Measurements from ENCODE around the gene EMX2.

The EMX2 gene

GRCh38 chr10:117553142-117553814 lies 10.7 kb downstream of the EMX2 start:
- H3K9ac ChIP-seq (ENCODE audit: low read length), result no peak overlapping the region
- H3K36me3 ChIP-seq (ENCODE audit: low read length), result no peaks in the 10 kb centered on the region
- no peak overlapping the region for H2AFZ ChIP-seq (ENCODE audit: low read depth, low read length, severe bottlenecking)
- H3F3A ChIP-seq (ENCODE audit: insufficient read depth), result no peaks in the 10 kb centered on the region
- H3K27me3 ChIP-seq (ENCODE audit: low read length), result no peaks in the 10 kb centered on the region
- no peaks in the 10 kb centered on the region for H3K79me2 ChIP-seq (ENCODE audit: insufficient read depth, low read length)
- H3K4me3 ChIP-seq (ENCODE audit: insufficient read depth, low read length, poor library complexity, severe bottlenecking), result no peak overlapping the region
- no peak overlapping the region for H3K4me2 ChIP-seq (ENCODE audit: low read depth, low read length, poor library complexity, severe bottlenecking)
- TF ChIP-seq EZH2phosphoT487 (conservative IDR thresholded peaks at IDR 0.05; ENCODE audit: low read length) (no peak), CTCF (IDR thresholded peaks at IDR 0.05; ENCODE audit: insufficient read depth, low read length, poor library complexity, severe bottlenecking) (no peak)
- no peaks in the 10 kb centered on the region for H3K9me2 ChIP-seq (replicated peaks; ENCODE audit: insufficient read depth, low read length)
- H4K20me1 ChIP-seq (ENCODE audit: low read depth, low read length), result no peaks in the 10 kb centered on the region
- H3K9me3 ChIP-seq (ENCODE audit: insufficient read depth, low read length), result no peaks in the 10 kb centered on the region
- no peak overlapping the region for H3K27ac ChIP-seq (ENCODE audit: low read depth, low read length)

- Histone ChIP-seq H3K36me3 (ENCODE audit: low read length) (no peaks in the 10 kb centered on the region), H3K27ac (ENCODE audit: low read depth, low read length) (no peak overlapping the region), H3K4me3 (ENCODE audit: insufficient read depth, low read length, poor library complexity, severe bottlenecking) (no peak overlapping the region), H3K9me2 (replicated peaks; ENCODE audit: insufficient read depth, low read length) (no peaks in the 10 kb centered on the region), H3K4me2 (ENCODE audit: low read depth, low read length, poor library complexity, severe bottlenecking) (no peak overlapping the region), H3K9me3 (ENCODE audit: insufficient read depth, low read length) (no peaks in the 10 kb centered on the region), H3K79me2 (ENCODE audit: insufficient read depth, low read length) (no peaks in the 10 kb centered on the region), H3K27me3 (ENCODE audit: low read length) (no peaks in the 10 kb centered on the region), H3K9ac (ENCODE audit: low read length) (no peak overlapping the region), H2AFZ (ENCODE audit: low read depth, low read length, severe bottlenecking) (no peak overlapping the region), H4K20me1 (ENCODE audit: low read depth, low read length) (no peaks in the 10 kb centered on the region), H3F3A (ENCODE audit: insufficient read depth) (no peaks in the 10 kb centered on the region)
- TF ChIP-seq EZH2phosphoT487 (conservative IDR thresholded peaks at IDR 0.05; ENCODE audit: low read length), result no peak
- no peak for TF ChIP-seq CTCF (IDR thresholded peaks at IDR 0.05; ENCODE audit: insufficient read depth, low read length, poor library complexity, severe bottlenecking)
Observed at GRCh38 chr10:117553815-117554172, 11.2 kb downstream of the EMX2 start.

- Histone ChIP-seq H3K4me3 (ENCODE audit: insufficient read depth, low read length, poor library complexity, severe bottlenecking) (no peak overlapping the region), H4K20me1 (ENCODE audit: low read depth, low read length) (no peaks in the 10 kb centered on the region), H3F3A (ENCODE audit: insufficient read depth) (no peaks in the 10 kb centered on the region), H3K27me3 (ENCODE audit: low read length) (no peaks in the 10 kb centered on the region), H3K9me2 (replicated peaks; ENCODE audit: insufficient read depth, low read length) (no peaks in the 10 kb centered on the region), H3K36me3 (ENCODE audit: low read length) (no peaks in the 10 kb centered on the region), H3K9me3 (ENCODE audit: insufficient read depth, low read length) (no peaks in the 10 kb centered on the region), H3K79me2 (ENCODE audit: insufficient read depth, low read length) (no peaks in the 10 kb centered on the region), H3K9ac (ENCODE audit: low read length) (no peak overlapping the region), H3K4me2 (ENCODE audit: low read depth, low read length, poor library complexity, severe bottlenecking) (no peak overlapping the region), H3K27ac (ENCODE audit: low read depth, low read length) (no peak overlapping the region), H2AFZ (ENCODE audit: low read depth, low read length, severe bottlenecking) (no peak overlapping the region)
- no peak for TF ChIP-seq CTCF (IDR thresholded peaks at IDR 0.05; ENCODE audit: insufficient read depth, low read length, poor library complexity, severe bottlenecking)
- TF ChIP-seq EZH2phosphoT487 (conservative IDR thresholded peaks at IDR 0.05; ENCODE audit: low read length), result no peak
Observed at GRCh38 chr10:117554241-117554814, 11.8 kb downstream of the EMX2 start.
